ENCODE results near the gene SLC6A7. TPM values are rescaled to one million over a fixed set of nuclear protein-coding genes. Genes with fewer than 3 reads are reported as not detected.

SLC6A7 gene
- total RNA-seq, 1 experiment from 2014 or later: not detected

GRCh38 chr5:150258130-150258529 lies 68.3 kb downstream of the SLC6A7 start:
- DNase-seq (ENCODE audit: low read depth): peak; percentile 86

Other genes starting within 250 kb of the SLC6A7 start
- 0.58 and 1.1 TPM in 2 replicates for gene PDE6A, start 245.3 kb upstream of the SLC6A7 start, total RNA-seq (2014; rRNA removed)
- 36.2 and 36.3 TPM in 2 replicates for gene SLC26A2, start 229.3 kb upstream of the SLC6A7 start, total RNA-seq (2014; rRNA removed)
- gene TIGD6, start 189.4 kb upstream of the SLC6A7 start, total RNA-seq (2014; rRNA removed): 5.6 and 6.9 TPM in 2 replicates
- gene HMGXB3, start 189.3 kb upstream of the SLC6A7 start, total RNA-seq (2014; rRNA removed): 49.6 and 57.9 TPM in 2 replicates
- gene CSF1R, start 103.5 kb upstream of the SLC6A7 start, total RNA-seq (2014; rRNA removed): 0.40 and 1.4 TPM in 2 replicates
- 7.9 and 8.7 TPM in 2 replicates for gene PDGFRB, start 34.2 kb upstream of the SLC6A7 start, total RNA-seq (2014; rRNA removed)
- gene CDX1, start 23.3 kb upstream of the SLC6A7 start, total RNA-seq (2014; rRNA removed): not detected in 2 replicates
- 0.13 and 2.1 TPM in 2 replicates for gene CAMK2A, start 99.7 kb downstream of the SLC6A7 start, total RNA-seq (2014; rRNA removed)
- gene ARSI, start 112.8 kb downstream of the SLC6A7 start, total RNA-seq (2014; rRNA removed): 6.2 and 11.0 TPM in 2 replicates
- 40.1 and 42.3 TPM in 2 replicates for gene TCOF1, start 167.6 kb downstream of the SLC6A7 start, total RNA-seq (2014; rRNA removed)
- 1.1 and 2.6 TPM in 2 replicates for gene CD74, start 222.8 kb downstream of the SLC6A7 start, total RNA-seq (2014; rRNA removed)